Activated CD4-positive, alpha-beta memory T cell treated with anti-CD3 and anti-CD28 coated beads, Interleukin-2, amount 10 ng/mL, durations not matched to agents 7 days and 5 days (primary cell): ENCODE results near the gene TMEM132A. TPM values are rescaled to one million over a fixed set of nuclear protein-coding genes. Genes with fewer than 3 reads are reported as not detected.
A peak's percentile ranks its signal among the peaks of the same experiment; 100 is the strongest.
"Not testable (repeated sequence)": the region's sequence is repeated elsewhere in the genome, so short reads cannot be mapped to it uniquely, and the experiment has no call there.

Source experiments
- CTCF ChIA-PET: fragments of 350-600 bp; sonication (Branson Sonifier 250); formaldehyde crosslinking; loops from one replicate; lab custom pipeline; 2021; ENCODE audit warnings: antibody characterized with exemption, inconsistent platforms; lab: Charles Lee
- POLR2A ChIA-PET: fragments of 350-600 bp; sonication (Branson Sonifier 250); formaldehyde crosslinking; loops from one replicate; lab custom pipeline; 2021; ENCODE audit warnings: antibody characterized with exemption; lab: Charles Lee
- DNase-seq: peaks from one replicate; pipeline ENCODE4 v3.0.0-alpha.2; 2020
- H3K27ac Mint-ChIP-seq: one replicate; pipeline ENCODE4 v1.8.0; 2021; ENCODE audit warnings: mild to moderate bottlenecking, mixed read lengths
- H3K27me3 Mint-ChIP-seq: one replicate; pipeline ENCODE4 v1.8.0; 2021; ENCODE audit warnings: mixed read lengths
- H3K36me3 Mint-ChIP-seq: one replicate; pipeline ENCODE4 v1.8.0; 2021; ENCODE audit warnings: low read depth, mixed read lengths
- H3K4me1 Mint-ChIP-seq: one replicate; pipeline ENCODE4 v1.8.0; 2021; ENCODE audit warnings: mixed read lengths
- H3K4me3 Mint-ChIP-seq: one replicate; pipeline ENCODE4 v1.8.0; 2021; ENCODE audit warnings: mild to moderate bottlenecking, mixed read lengths
- H3K9me3 Mint-ChIP-seq: one replicate; pipeline ENCODE4 v1.8.0; 2021; ENCODE audit warnings: mixed read lengths
- total RNA-seq, 2 experiments: library from RNA; stranded (reverse); gene quantifications; one replicate each; pipeline ENCODE4 v1.2.3, GENCODE V29; 2021

TMEM132A gene
- total RNA-seq, 2 experiments from 2014 or later: 0.30 TPM; not detected in 1

DNA sequence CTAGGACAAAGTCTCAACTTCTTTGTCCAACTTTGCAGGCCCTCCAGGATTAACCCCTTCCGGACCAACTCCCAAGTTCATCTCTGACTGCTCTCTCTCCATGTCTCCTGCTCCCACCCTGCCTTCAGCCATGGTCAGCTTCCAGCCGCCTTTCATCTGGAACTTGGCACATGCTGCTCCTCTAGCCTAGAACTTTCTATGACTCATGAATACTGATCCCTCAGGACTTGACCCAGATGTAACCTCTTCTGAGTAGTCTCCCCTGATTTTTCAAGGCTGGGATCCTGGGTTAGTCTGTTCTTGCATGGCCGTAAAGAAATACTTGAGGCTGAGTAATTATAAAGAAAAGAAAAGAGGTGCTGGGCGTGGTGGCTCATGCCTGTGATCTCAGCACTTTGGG, 32.9 kb downstream of the TMEM132A start:
- H3K9me3 Mint-ChIP-seq: no peaks in the 10 kb centered on the region
- H3K36me3 Mint-ChIP-seq: no peaks in the 10 kb centered on the region
- DNase-seq: no peak
- ChIA-PET POLR2A (no interaction called here), CTCF (interaction anchor here (1.2 kb wide), 1 partner anchor 12 kb away, joined by 3 read pairs; no protein-coding TSS in a partner anchor)
- H3K4me1 Mint-ChIP-seq: peaks cover 8% of the 10 kb centered on the region
- H3K27ac Mint-ChIP-seq: no peak overlapping the region
- no peak overlapping the region for H3K4me3 Mint-ChIP-seq
- H3K27me3 Mint-ChIP-seq: peaks cover 37% of the 10 kb centered on the region

DNA sequence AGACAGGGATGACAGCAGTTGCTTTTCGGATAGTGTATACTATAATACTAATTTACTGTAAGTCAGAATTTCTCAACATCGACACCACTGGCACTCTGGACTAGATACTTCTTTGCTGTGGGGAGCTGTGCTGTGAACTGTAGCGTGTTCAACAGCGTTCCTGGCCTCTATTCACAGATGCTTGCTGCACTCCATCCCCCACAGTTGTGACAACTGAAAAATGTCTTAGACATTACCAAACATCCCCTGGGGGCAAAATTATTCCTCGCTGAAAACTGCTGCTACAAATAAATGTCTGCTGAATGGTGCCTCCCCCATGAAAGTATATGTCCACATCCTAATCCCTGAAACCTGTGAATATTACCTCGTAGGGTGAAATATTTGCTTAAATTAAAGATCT, 35.2 kb downstream of the TMEM132A start:
- H3K9me3 Mint-ChIP-seq: no peaks in the 10 kb centered on the region
- H3K27me3 Mint-ChIP-seq: peaks cover 26% of the 10 kb centered on the region
- CTCF ChIA-PET: no interaction called here
- no peak overlapping the region for H3K4me3 Mint-ChIP-seq
- H3K27ac Mint-ChIP-seq: no peak overlapping the region
- POLR2A ChIA-PET: no interaction called here
- no peak for DNase-seq
- no peaks in the 10 kb centered on the region for H3K4me1 Mint-ChIP-seq
- no peaks in the 10 kb centered on the region for H3K36me3 Mint-ChIP-seq

DNA sequence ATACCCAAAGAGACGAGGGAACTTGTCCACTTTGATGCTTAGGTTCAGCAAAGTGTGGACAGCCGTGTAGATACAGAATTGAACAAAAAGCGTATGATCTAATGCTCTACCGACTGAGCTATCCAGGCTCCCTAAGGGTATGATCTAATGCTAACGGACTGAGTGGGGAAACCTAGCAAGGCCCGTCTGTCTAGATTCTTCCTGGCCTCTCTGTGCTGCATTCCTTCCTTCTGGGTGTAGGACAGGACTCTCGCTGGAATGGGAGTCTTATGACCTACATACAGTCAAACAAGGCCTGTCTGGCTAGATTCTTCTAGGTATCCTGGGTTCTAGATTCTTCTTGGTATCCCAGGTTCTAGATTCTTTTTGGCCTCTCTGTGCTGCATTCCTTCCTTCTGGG, 36.1 kb downstream of the TMEM132A start:
- no peaks in the 10 kb centered on the region for H3K4me1 Mint-ChIP-seq
- ChIA-PET POLR2A (interaction anchor here (1.6 kb wide), 1 partner anchor 11 kb away, joined by 3 read pairs; the partner anchor contains the start of gene CD6), CTCF (interaction anchor here (1.0 kb wide), 1 partner anchor 10 kb away, joined by 3 read pairs; no protein-coding TSS in a partner anchor)
- H3K27me3 Mint-ChIP-seq: peaks cover 26% of the 10 kb centered on the region
- no peak overlapping the region for H3K4me3 Mint-ChIP-seq
- H3K36me3 Mint-ChIP-seq: no peaks in the 10 kb centered on the region
- no peak for DNase-seq
- no peak overlapping the region for H3K27ac Mint-ChIP-seq
- no peaks in the 10 kb centered on the region for H3K9me3 Mint-ChIP-seq

DNA sequence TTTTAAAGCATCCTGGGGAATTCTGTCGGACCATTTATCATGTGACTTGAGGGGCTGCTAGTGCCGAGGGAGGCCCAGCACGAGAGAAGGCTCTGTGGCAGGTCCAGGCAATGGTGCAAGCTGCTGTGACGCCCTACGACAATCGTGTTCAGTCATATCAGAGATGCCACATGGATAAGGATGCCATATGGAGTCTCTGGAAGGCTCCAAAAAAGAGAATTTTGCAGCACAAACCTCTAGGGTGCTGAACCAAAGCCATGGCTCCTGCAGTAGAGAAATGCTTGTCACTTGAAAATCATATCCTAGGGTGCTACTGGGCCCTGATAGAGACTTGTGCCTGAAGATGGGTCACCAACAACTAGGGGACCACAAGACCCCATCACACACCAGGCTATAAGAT, 40.5 kb downstream of the TMEM132A start:
- POLR2A ChIA-PET: interaction anchor here (1.1 kb wide), 1 partner anchor 25 kb away, joined by 3 read pairs; no protein-coding TSS in a partner anchor
- H3K27ac Mint-ChIP-seq: no peak overlapping the region
- peaks cover 32% of the 10 kb centered on the region for H3K27me3 Mint-ChIP-seq
- DNase-seq: no peak
- H3K36me3 Mint-ChIP-seq: peaks cover 5% of the 10 kb centered on the region
- H3K4me3 Mint-ChIP-seq: no peak overlapping the region
- peaks cover 6% of the 10 kb centered on the region for H3K9me3 Mint-ChIP-seq
- no peaks in the 10 kb centered on the region for H3K4me1 Mint-ChIP-seq
- CTCF ChIA-PET: interaction anchor here (1.1 kb wide), 1 partner anchor 65 kb away, joined by 4 read pairs; no protein-coding TSS in a partner anchor

DNA sequence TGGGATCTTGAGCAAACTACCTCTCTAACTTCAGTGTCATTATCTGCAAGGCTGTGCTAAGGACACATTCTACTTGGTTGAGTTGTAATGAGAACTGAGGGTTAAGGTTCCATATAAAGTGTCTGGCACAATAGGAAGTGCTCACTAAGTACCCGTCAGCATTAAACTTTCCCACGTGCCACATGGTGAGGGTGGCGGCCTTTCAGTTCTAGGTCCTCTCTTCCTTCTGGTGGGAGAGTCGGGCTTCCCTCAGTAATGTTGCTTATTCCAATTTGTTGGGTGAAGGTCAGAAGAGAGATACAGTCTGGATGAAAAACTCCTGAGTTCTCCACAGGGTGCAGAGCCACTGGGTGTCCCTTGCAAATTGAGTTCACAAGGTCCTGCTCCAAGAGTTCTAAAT, 42.6 kb downstream of the TMEM132A start:
- peaks cover 16% of the 10 kb centered on the region for H3K4me1 Mint-ChIP-seq

DNA sequence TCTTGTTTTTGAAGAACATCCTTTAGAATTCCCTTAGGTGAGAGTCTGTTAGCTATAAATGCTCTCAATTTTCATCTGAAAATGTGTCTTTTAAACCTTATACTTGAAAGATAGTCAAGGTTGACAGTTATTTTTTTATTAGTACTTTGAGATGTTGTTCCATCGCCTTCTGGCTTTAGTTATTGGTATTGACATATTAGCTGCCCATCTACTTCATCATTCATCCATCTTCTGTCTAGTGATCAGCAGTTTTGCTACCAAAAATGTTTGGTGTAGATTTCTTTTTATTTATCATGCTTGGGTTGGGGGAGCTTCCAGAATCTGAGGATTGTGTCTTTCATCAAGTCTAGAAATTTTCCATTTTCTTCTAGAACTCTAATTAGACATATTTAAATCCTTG, 44.0 kb downstream of the TMEM132A start:
- Mint-ChIP-seq H3K9me3 (peaks cover 6% of the 10 kb centered on the region), H3K27me3 (peaks cover 12% of the 10 kb centered on the region), H3K4me3 (no peak overlapping the region), H3K36me3 (peaks cover 14% of the 10 kb centered on the region), H3K27ac (no peak overlapping the region), H3K4me1 (peaks cover 16% of the 10 kb centered on the region)
- ChIA-PET CTCF (interaction anchor here (0.9 to 4.2 kb wide), 3 partner anchors 60 to 219 kb away, joined by 3 to 40 read pairs (median 3); no protein-coding TSS in a partner anchor), POLR2A (interaction anchor here (1.9 kb wide), 1 partner anchor 150 kb away, joined by 4 read pairs; no protein-coding TSS in a partner anchor)
- DNase-seq: no peak

More for the DNA sequence above, 42.6 kb downstream of the TMEM132A start:
- peaks cover 18% of the 10 kb centered on the region for H3K27me3 Mint-ChIP-seq
- H3K4me3 Mint-ChIP-seq: no peak overlapping the region
- H3K36me3 Mint-ChIP-seq: peaks cover 5% of the 10 kb centered on the region
- H3K9me3 Mint-ChIP-seq: peaks cover 6% of the 10 kb centered on the region
- CTCF ChIA-PET: interaction anchor here (1.6 kb wide), 1 partner anchor 221 kb away, joined by 5 read pairs; no protein-coding TSS in a partner anchor
- no peak overlapping the region for H3K27ac Mint-ChIP-seq
- no peak for DNase-seq
- POLR2A ChIA-PET: interaction anchor here (1.9 kb wide), 1 partner anchor 151 kb away, joined by 4 read pairs; no protein-coding TSS in a partner anchor

DNA sequence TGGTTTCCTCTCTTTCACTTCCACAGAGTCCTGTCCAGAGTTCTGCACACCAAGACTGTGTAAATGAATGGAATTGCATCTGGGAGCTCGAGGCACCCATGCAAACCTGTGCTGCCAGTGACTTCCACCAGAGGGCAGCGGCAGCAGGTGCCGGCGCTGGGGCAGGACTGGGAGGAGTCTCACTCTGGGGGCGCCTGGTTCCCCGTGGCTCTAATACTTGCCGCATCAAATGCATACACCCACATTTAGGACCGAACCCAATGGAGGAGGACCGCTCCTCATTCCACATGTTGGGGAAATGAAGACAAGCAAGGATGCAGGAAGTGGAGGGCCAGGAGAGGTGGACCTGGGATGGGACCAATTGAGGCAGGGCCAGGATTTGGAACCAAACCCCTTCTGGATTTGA, 46.1 kb downstream of the TMEM132A start:
- peaks cover 12% of the 10 kb centered on the region for H3K27me3 Mint-ChIP-seq
- peak overlapping the region; percentile 50 for H3K27ac Mint-ChIP-seq
- H3K36me3 Mint-ChIP-seq: peaks cover 34% of the 10 kb centered on the region
- POLR2A ChIA-PET: interaction anchor here (1.2 to 2.5 kb wide), 6 partner anchors 53 to 121 kb away, joined by 3 to 16 read pairs (median 6); no protein-coding TSS in a partner anchor
- peak; percentile 85 for DNase-seq
- H3K4me3 Mint-ChIP-seq: peak overlapping the region; percentile 88
- peaks cover 26% of the 10 kb centered on the region for H3K4me1 Mint-ChIP-seq
- CTCF ChIA-PET: interaction anchor here (0.6 to 4.2 kb wide), 28 partner anchors 8 to 217 kb away, joined by 3 to 40 read pairs (median 4); partner anchors contain the start of gene CD5
- H3K9me3 Mint-ChIP-seq: peaks cover 6% of the 10 kb centered on the region

DNA sequence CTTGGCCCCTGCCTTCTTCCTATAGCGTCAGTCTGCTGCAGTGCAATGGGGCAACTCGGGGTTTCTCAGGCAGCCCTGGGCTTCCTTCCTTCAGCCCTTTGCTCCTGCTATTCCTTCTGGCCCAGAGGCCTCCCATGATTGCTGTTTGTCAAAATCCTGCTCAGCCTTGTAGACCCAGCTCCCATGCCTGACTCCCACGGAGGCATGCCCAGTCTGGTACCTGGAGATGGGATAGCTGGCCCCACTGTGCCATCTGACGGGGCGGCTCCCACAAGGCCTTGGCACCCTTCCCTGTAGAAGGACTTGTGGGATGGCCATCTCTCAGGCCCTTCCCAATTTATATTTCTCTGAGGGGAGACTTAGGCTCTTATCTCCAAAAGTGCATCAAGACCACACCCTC, 46.6 kb downstream of the TMEM132A start:
- Mint-ChIP-seq H3K4me1 (peaks cover 28% of the 10 kb centered on the region), H3K4me3 (peak overlapping the region; percentile 88), H3K27ac (peak overlapping the region; percentile 94), H3K27me3 (peaks cover 11% of the 10 kb centered on the region), H3K9me3 (peaks cover 6% of the 10 kb centered on the region), H3K36me3 (peaks cover 36% of the 10 kb centered on the region)
- POLR2A ChIA-PET: interaction anchor here (0.6 to 2.5 kb wide), 15 partner anchors 10 to 324 kb away, joined by 3 to 16 read pairs (median 3); partner anchors contain the start of genes TMEM132A and VWCE
- no peak for DNase-seq
- CTCF ChIA-PET: interaction anchor here (0.8 to 4.2 kb wide), 18 partner anchors 14 to 216 kb away, joined by 3 to 40 read pairs (median 4); partner anchors contain the start of gene CD5

DNA sequence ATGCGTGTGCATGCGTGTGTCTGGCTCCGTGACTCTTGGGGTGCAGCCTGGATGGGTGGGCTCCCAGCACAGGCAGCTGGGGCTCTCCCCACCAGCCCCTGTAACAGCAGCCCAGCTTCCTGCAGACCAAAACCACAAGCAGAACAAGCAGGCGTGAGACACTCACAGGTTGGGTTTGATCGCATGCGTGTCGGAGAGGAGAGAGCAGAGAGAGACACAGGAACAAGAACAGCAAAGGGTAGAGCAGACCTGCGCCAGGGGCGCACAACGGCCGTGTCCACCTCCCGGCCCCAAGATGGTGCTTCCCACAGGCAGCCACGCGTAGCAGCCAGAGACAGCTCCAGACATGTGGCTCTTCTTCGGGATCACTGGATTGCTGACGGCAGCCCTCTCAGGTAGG, 47.3 kb downstream of the TMEM132A start, which contains the start of gene CD6:
CD6 (plus strand) TSS at position 161 of the 400 bp plus-strand sequence; CDS start at position 347, 186 bp downstream.
- peaks cover 42% of the 10 kb centered on the region for H3K36me3 Mint-ChIP-seq
- H3K4me1 Mint-ChIP-seq: peaks cover 34% of the 10 kb centered on the region
- peak within 1 kb of the TSS; percentile 94 for H3K27ac Mint-ChIP-seq
- peaks cover 6% of the 10 kb centered on the region for H3K9me3 Mint-ChIP-seq
- ChIA-PET CTCF (interaction anchor here (0.6 to 4.2 kb wide), 12 partner anchors 13 to 216 kb away, joined by 3 to 40 read pairs (median 4); no protein-coding TSS in a partner anchor), POLR2A (interaction anchor here (0.6 to 2.5 kb wide), 15 partner anchors 10 to 323 kb away, joined by 3 to 16 read pairs (median 3); partner anchors contain the start of genes TMEM132A and VWCE)
- H3K27me3 Mint-ChIP-seq: peaks cover 10% of the 10 kb centered on the region
- peak within 1 kb of the TSS; percentile 88 for H3K4me3 Mint-ChIP-seq
- DNase-seq: peak; percentile 79

DNA sequence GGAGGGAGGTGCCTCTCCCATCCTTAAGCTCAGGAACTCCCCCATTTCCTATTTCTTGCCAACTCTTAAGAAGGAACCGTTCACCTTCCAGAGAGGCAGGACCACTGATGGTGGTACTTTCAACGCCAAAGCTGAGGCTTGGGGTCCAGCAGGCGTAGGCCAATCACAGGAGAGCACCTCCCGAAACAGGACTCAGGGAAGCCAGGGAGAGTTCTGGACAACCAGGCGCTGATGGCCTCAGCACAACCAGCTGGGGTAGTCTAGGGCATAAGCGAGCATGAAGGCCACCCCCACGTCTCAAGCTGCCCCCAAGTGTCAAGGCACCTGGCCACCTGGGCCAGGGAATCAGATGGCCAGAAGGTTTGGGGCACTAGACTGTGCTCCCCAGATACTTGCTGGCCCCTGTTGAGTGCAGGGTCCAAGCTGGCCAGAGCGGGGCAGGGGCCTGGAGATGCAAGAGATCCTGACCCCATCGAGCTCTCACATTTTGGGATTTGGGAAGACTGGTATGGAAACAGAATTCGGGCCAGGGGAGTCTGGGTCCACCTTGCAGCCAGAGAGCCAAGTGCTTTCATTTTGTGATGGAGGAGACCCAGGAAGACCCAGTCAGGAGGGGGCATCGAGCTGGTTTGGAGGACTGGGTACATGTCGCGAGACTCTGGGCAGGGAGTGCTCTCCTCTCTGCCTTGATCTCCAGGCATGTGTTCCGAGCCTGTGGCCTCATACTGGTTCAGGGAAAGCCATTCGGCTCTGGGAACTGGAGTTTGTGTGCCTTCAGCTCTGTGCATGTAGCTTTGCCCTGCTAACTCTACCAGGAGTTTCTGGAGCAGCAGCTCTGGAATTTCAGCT, 48.1 kb downstream of the TMEM132A start:
- CTCF ChIA-PET: interaction anchor here (0.8 to 2.5 kb wide), 6 partner anchors 14 to 115 kb away, joined by 3 to 10 read pairs (median 4); no protein-coding TSS in a partner anchor
- Mint-ChIP-seq H3K27ac (peak overlapping the region; percentile 94), H3K4me1 (peaks cover 42% of the 10 kb centered on the region), H3K27me3 (peaks cover 7% of the 10 kb centered on the region), H3K4me3 (peak overlapping the region; percentile 88), H3K36me3 (peaks cover 50% of the 10 kb centered on the region), H3K9me3 (peaks cover 6% of the 10 kb centered on the region)
- DNase-seq: peak; percentile 51
- POLR2A ChIA-PET: interaction anchor here (0.8 to 2.5 kb wide), 6 partner anchors 11 to 115 kb away, joined by 3 to 16 read pairs (median 4); no protein-coding TSS in a partner anchor

DNA sequence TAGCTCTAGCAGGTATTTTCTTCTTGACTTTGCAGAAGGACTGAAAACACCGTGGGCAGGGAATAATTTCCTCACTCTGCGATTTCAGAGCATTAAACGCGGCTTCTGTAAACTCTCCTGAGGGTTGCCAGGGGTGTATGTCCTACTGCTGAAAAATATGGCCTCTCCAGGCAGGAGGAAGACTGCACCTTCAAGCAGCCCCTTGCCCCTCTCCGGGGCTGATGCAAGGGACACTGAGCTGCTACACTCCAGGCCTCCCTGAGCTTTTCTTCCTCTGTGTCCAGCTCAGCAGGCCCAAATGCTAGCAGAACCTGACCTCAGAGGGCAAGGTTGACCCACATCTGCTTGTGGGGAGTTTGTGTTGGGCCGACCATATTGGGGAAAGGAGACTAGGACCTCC, 49.4 kb downstream of the TMEM132A start:
- ChIA-PET CTCF (interaction anchor here (0.9 kb wide), 1 partner anchor 214 kb away, joined by 4 read pairs; no protein-coding TSS in a partner anchor), POLR2A (interaction anchor here (1.3 to 2.1 kb wide), 2 partner anchors 74 to 119 kb away, joined by 4 to 18 read pairs; no protein-coding TSS in a partner anchor)
- no peaks in the 10 kb centered on the region for H3K27me3 Mint-ChIP-seq
- peaks cover 2% of the 10 kb centered on the region for H3K9me3 Mint-ChIP-seq
- H3K4me3 Mint-ChIP-seq: peak overlapping the region; percentile 88
- H3K4me1 Mint-ChIP-seq: peaks cover 54% of the 10 kb centered on the region
- DNase-seq: no peak
- H3K27ac Mint-ChIP-seq: peak overlapping the region; percentile 94
- peaks cover 56% of the 10 kb centered on the region for H3K36me3 Mint-ChIP-seq

DNA sequence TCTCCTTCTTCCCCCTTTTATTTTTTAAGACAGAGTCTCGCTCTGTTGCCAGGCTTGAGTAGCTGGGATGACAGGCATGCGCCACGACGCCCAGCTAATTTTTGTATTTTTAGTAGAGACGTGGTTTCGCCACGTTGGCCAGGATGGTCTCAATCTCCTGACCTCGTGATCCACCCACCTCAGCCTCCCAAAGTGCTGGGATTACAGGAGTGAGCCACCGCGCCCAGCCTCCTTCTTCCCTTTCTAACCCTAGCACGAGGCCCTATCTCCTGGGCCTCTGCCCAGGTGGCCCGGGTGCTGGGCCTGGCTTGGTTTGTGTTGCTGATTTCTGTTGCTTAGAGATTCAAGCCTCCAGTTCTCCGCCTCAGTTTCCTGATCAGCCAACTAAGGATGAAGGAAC, 50.1 kb downstream of the TMEM132A start:
- peak overlapping the region; percentile 94 for H3K27ac Mint-ChIP-seq
- peak overlapping the region; percentile 88 for H3K4me3 Mint-ChIP-seq
- not testable (repeated sequence) for H3K27me3 Mint-ChIP-seq, DNase-seq, H3K9me3 Mint-ChIP-seq
- peaks cover 61% of the 10 kb centered on the region for H3K36me3 Mint-ChIP-seq
- POLR2A ChIA-PET: interaction anchor here (0.6 to 2.1 kb wide), 4 partner anchors 73 to 118 kb away, joined by 3 to 18 read pairs (median 4); no protein-coding TSS in a partner anchor
- peaks cover 60% of the 10 kb centered on the region for H3K4me1 Mint-ChIP-seq
- CTCF ChIA-PET: interaction anchor here (0.6 to 1.1 kb wide), 3 partner anchors 34 to 213 kb away, joined by 3 to 4 read pairs (median 3); no protein-coding TSS in a partner anchor
